Measurements from ENCODE around the gene TMEM184B.
A peak's percentile ranks its signal among the peaks of the same experiment; 100 is the strongest.

Gene TMEM184B

GRCh38 chr22:38205261-38206128 is 67.3 kb downstream of the TMEM184B start:
- no peak for DNase-seq (ENCODE audit: low spot score)

GRCh38 chr22:38204784-38205183 is 68.0 kb downstream of the TMEM184B start:
- peak; percentile 25 for DNase-seq (ENCODE audit: low spot score)

- DNase-seq (ENCODE audit: low spot score), result peak; percentile 46
Observed at GRCh38 chr22:38203855-38204514, 68.8 kb downstream of the TMEM184B start.

GRCh38 chr22:38203090-38203810 is 69.6 kb downstream of the TMEM184B start:
- DNase-seq (ENCODE audit: low spot score), result peak; percentile 76

DNA sequence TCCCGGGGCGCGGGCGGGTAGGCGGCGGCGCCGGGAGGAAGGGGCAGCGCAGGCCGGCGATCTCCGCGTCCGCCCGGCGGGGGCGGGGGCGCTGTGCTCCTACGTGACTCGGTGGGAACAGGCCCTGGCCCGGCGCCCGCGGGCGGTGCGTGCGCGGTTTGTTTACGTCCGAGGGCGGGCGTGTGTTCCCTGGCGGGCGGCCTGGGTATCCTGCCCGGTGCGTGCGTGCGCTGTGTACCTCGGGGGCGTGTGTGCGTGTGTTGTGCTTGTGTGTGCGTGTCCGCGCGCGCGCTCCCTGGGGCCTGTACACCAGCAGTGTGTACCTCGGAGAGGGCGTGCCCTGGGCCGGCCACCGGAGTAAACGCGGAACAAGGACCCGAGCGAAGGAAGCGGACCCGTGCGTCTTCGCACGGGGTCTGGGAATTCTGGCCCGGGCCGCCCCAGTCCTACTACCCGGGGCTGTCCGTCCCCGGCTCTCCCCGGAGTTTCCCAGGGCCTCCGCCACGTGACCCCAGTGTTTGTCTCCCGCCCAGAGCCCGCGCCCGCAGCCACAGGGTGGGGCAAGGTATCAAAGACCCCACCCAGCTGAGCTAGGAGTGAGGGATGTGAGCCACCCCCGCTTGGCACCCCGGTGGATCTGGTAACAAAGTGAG is 70.2 kb downstream of the TMEM184B start:
- DNase-seq (ENCODE audit: low spot score), result peak; percentile 79

DNA sequence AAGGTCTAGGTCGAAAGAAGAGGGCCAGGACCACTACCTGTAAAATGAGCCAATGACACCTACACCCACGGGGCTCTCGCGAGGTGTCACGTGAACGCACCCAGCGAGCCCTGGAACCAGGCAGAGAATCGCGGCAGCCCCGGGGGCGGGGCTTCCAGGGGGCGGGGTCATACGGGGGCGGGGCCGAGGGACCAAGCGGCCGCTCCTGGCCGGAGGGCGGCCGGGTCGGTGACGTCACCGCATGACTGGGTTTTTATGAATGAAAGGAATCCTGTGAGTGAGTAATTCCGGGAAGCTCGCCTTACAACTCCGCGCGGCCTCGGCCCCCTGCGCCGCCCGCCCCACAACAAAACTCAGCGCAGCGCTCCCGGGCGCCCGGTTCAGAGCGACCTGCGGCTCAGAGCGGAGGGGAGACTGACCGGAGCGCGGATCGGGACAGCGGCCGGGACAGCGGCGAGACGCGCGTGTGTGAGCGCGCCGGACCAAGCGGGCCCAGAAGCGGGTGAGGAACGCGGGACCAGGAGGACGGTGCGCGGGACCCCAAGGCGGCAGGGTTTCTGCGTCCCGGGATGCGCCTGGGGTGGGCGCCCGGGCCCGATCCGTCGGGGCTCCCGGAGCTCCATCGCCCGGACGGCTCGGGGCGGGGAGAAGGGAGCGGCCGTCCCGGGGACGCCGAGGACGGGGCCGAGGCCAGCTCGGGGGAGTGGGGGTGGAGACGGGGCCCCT is 70.9 kb downstream of the TMEM184B start, which contains the start of gene MAFF:
TSS of gene MAFF (plus strand) at position 284 of the 726 bp plus-strand sequence. CDS start 11,860 bp downstream, outside the sequence.
- DNase-seq (ENCODE audit: low spot score), result peak; percentile 98

DNA sequence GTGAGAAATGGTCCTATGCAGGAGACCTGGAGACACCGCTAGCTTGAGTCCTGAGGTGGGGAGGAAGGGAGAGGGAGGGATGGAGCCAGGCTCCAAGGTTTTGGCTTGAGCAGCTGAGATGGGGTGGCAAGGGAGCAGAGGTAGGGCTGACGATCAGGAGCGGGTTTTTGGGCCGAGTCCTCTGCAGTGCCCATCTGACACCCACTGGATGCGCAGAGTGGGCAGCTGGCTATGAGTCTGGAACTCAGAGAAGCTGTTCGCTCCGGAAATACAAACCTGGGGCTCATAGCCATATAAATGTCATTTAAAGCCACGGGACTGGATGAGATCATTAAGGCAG is 71.5 kb downstream of the TMEM184B start:
- no peak for DNase-seq (ENCODE audit: low spot score)

- DNase-seq (ENCODE audit: low spot score), result no peak
Observed at GRCh38 chr22:38199826-38200559, 72.8 kb downstream of the TMEM184B start.

- DNase-seq (ENCODE audit: low spot score), result no peak
Observed at GRCh38 chr22:38196791-38197419, 75.9 kb downstream of the TMEM184B start.

DNA sequence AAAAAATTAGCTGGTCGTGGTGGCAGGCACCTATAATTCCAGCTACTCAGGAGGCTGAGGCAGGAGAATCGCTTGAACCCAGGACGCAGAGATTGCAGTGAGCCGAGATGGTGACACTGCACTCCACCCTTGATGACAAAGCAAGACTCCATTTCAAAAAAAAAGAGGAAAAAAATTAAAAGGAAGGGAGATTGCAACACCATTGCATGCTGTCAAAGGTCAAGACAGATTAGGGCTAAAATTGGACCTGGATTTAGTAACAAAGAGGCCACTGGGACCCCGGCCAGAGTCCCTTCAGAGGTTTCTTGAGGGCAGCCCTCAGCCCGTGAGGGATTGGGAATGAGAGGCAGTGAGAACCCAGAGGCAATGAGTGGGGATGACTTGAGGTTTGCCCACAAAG is 79.2 kb downstream of the TMEM184B start:
- no peak for DNase-seq (ENCODE audit: low spot score)

DNA sequence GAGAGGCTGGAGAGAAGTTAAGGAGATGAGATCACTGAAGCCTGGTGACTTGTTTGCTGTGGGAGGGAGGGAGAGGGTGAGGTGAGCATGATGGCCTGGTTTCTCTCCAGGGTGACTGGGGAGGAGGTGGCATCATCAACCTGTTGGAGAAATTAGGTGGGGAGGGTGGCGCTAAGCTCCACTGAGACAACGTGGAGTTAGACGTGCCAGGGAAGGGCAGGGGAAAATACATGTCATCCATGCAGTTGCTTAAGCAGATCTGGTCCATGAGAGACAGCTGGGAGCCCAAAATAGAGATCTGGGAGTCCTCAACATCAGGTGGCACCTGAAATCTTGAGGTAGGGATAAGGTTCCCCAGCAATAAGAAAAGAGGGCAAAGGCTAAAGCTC is 80.3 kb downstream of the TMEM184B start:
- DNase-seq (ENCODE audit: low spot score), result no peak

GRCh38 chr22:38191731-38192474 is 80.9 kb downstream of the TMEM184B start:
- peak; percentile 39 for DNase-seq (ENCODE audit: low spot score)

GRCh38 chr22:38191055-38191454 is 81.8 kb downstream of the TMEM184B start:
- no peak for DNase-seq (ENCODE audit: low spot score)

DNA sequence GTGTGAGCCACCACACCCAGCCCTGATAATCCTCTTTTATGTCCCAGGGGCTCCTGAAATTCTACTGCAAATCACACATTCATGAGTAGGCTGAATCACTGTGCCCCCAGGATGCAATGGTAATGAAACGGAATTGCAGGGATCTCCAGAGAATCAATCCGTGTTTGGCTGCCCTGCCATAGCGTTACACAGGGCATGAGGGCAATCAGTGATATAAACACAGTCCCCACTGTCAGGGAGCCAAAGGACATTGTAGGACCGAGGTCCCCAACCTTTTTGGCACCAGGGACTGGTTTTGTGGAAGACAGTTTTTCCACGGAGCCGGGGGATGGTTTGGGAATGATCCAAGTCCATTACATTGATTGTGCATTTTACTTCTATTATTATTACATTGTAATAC is 82.2 kb downstream of the TMEM184B start:
- DNase-seq (ENCODE audit: low spot score), result no peak

- no peak for DNase-seq (ENCODE audit: low spot score)
Observed at GRCh38 chr22:38189104-38189503, 83.7 kb downstream of the TMEM184B start.

- DNase-seq (ENCODE audit: low spot score), result no peak
Observed at GRCh38 chr22:38187413-38188212, 85.2 kb downstream of the TMEM184B start.

DNA sequence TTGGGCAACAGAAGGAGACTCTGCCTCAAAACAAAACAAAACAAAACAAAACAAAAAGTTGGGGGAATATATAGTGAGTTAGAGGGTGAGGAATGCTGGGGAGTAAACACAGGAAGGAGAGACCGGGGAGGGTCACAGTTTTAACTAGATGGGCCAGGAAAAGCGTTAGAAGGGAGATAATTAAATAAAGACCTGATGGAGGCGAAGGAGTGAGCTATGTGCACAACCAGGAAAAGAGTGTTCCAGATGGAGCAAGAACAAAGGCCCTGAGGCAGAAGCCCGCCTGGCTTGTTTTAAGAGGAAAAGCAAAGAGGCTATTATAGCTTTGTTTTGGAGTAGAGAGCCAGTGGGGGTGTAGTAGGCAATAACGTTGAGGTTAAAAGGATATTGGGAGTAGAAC is 86.4 kb downstream of the TMEM184B start:
- DNase-seq (ENCODE audit: low spot score), result no peak

DNA sequence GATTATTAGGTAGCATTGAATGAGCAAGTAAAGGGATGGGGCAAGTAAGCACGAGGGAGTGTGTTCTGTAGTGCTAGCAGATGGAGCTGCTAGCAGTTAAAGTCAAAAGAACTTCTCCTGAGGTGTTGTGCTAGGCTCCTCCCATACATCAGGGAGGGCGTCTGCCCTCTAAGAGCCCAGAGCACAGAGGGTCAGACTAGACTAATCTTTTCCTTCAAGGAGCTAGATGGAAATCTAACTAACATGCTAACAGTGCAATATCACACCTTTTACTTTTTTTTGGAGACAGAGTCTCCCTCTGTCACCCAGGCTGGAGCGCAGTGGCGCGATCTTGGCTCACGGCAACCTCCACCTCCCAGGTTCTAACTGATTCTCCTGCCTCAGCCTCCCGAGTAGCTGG is 88.0 kb downstream of the TMEM184B start:
- no peak for DNase-seq (ENCODE audit: low spot score)

Data from kidney tubule cell (primary cell).